GM19324 (cell line): Measurements from ENCODE around the gene TPM3.
A peak's percentile ranks its signal among the peaks of the same experiment; 100 is the strongest.
"Not testable (repeated sequence)": the region's sequence is repeated elsewhere in the genome, so short reads cannot be mapped to it uniquely, and the experiment has no call there.

Experiments
- ATAC-seq: cut with Tn5 transposase; IDR thresholded peaks from one replicate; pipeline ENCODE4 v1.9.1; 2021; ENCODE audit warnings: mild to moderate bottlenecking, moderate library complexity; ENCODE audit not compliant: unreplicated experiment, low FRiP score

TPM3 gene

GRCh38 chr1:154191990-154192461 is at the start of gene TPM3:
TSS of gene TPM3 (minus strand) at chr1:154192100. CDS start at chr1:154192018, 82 bp downstream.
- no peak for ATAC-seq

- ATAC-seq: no peak
These were observed 48.5 kb upstream of the TPM3 start for GRCh38 chr1:154240294-154240833.

GRCh38 chr1:154239491-154239890 is 47.6 kb upstream of the TPM3 start:
- no peak for ATAC-seq

GRCh38 chr1:154237880-154238506 is 46.1 kb upstream of the TPM3 start:
- ATAC-seq: no peak

- no peak for ATAC-seq
These were observed 45.5 kb upstream of the TPM3 start for GRCh38 chr1:154237435-154237834.

GRCh38 chr1:154236855-154237254 is 45.0 kb upstream of the TPM3 start:
- no peak for ATAC-seq

- ATAC-seq: not testable (repeated sequence)
These were observed 41.2 kb upstream of the TPM3 start for GRCh38 chr1:154233127-154233526.

- not testable (repeated sequence) for ATAC-seq
These were observed 39.2 kb upstream of the TPM3 start for GRCh38 chr1:154231112-154231511.

GRCh38 chr1:154225370-154225769 is 33.5 kb upstream of the TPM3 start:
- no peak for ATAC-seq

- ATAC-seq: no peak
These were observed 31.7 kb upstream of the TPM3 start for GRCh38 chr1:154223621-154224020.

GRCh38 chr1:154222918-154223317 is 31.0 kb upstream of the TPM3 start:
- no peak for ATAC-seq

GRCh38 chr1:154222518-154222917 is 30.6 kb upstream of the TPM3 start:
- no peak for ATAC-seq

- ATAC-seq: peak; percentile 12
These were observed 29.5 kb upstream of the TPM3 start for GRCh38 chr1:154221278-154222001.

- no peak for ATAC-seq
These were observed 29.0 kb upstream of the TPM3 start for GRCh38 chr1:154220970-154221277.

- peak; percentile 96 for ATAC-seq
These were observed 28.4 kb upstream of the TPM3 start, which contains the start of gene UBAP2L for GRCh38 chr1:154220071-154220969. TSS of gene UBAP2L (plus strand) at chr1:154220955. CDS start at chr1:154225124, 4,169 bp downstream.

- ATAC-seq: no peak
These were observed 27.6 kb upstream of the TPM3 start for GRCh38 chr1:154219541-154219940.

- no peak for ATAC-seq
These were observed 26.6 kb upstream of the TPM3 start for GRCh38 chr1:154218545-154218944.

GRCh38 chr1:154213274-154213673 is 21.4 kb upstream of the TPM3 start:
- no peak for ATAC-seq

- no peak for ATAC-seq
These were observed 20.2 kb upstream of the TPM3 start for GRCh38 chr1:154212083-154212482.

- ATAC-seq: no peak
These were observed 16.9 kb upstream of the TPM3 start for GRCh38 chr1:154208677-154209388.
